Neural progenitor cell (in vitro differentiated cells): ENCODE data around the gene IFITM5. TPM values are rescaled to one million over a fixed set of nuclear protein-coding genes. Genes with fewer than 3 reads are reported as not detected.

Experiments used
- DNase-seq: peaks from one replicate; pipeline ENCODE4 v3.0.0-alpha.2; 2016; ENCODE audit warnings: low spot score
- H2AFZ ChIP-seq: fragments of 200-600 bp; sonication (generic); replicated peaks from 2 replicates; pipeline ENCODE4 v1.6.1; 2016; ENCODE audit warnings: antibody characterized with exemption
- H3F3A ChIP-seq: fragments of 200-600 bp; sonication (generic); 2 replicates; pipeline ENCODE4 v1.6.1; 2016; ENCODE audit warnings: antibody characterized with exemption, low read depth
- H3K27ac ChIP-seq: fragments of 200-600 bp; sonication (generic); 2 replicates; pipeline ENCODE4 v1.5.1; 2016; ENCODE audit warnings: mild to moderate bottlenecking
- H3K27me3 ChIP-seq: fragments of 200-600 bp; sonication (generic); 2 replicates; pipeline ENCODE4 v1.6.1; 2016; ENCODE audit warnings: mild to moderate bottlenecking, moderate library complexity
- H3K36me3 ChIP-seq: fragments of 200-600 bp; sonication (generic); 2 replicates; pipeline ENCODE4 v1.5.1; 2016
- H3K4me1 ChIP-seq: fragments of 200-600 bp; sonication (generic); 2 replicates; pipeline ENCODE4 v1.6.1; 2016; ENCODE audit warnings: mixed run types
- H3K4me2 ChIP-seq: fragments of 200-600 bp; sonication (generic); 2 replicates; pipeline ENCODE4 v1.6.1; 2016
- H3K4me3 ChIP-seq: fragments of 200-600 bp; sonication (generic); 2 replicates; pipeline ENCODE4 v1.5.1; 2016
- H3K79me2 ChIP-seq: fragments of 200-600 bp; sonication (generic); 2 replicates; pipeline ENCODE4 v1.6.1; 2016; ENCODE audit warnings: low read depth
- H3K9ac ChIP-seq: fragments of 200-600 bp; sonication (generic); 2 replicates; pipeline ENCODE4 v1.6.1; 2016
- H3K9me3 ChIP-seq: fragments of 200-600 bp; sonication (generic); 2 replicates; pipeline ENCODE4 v1.5.1; 2016; ENCODE audit warnings: low read depth
- H4K20me1 ChIP-seq: fragments of 200-600 bp; sonication (generic); 2 replicates; pipeline ENCODE4 v1.6.1; 2016; ENCODE audit warnings: low read depth
- H3K27ac Mint-ChIP-seq: 3 replicates; pipeline ENCODE4 v1.8.0; 2021; ENCODE audit warnings: mixed read lengths
- H3K27me3 Mint-ChIP-seq: 2 replicates; pipeline ENCODE4 v1.8.0; 2022; ENCODE audit warnings: low read depth, mild to moderate bottlenecking, inconsistent platforms, moderate library complexity, mixed read lengths; ENCODE audit not compliant: insufficient read depth
- H3K36me3 Mint-ChIP-seq: 3 replicates; pipeline ENCODE4 v1.8.0; 2021; ENCODE audit warnings: mixed read lengths
- H3K4me1 Mint-ChIP-seq: 3 replicates; pipeline ENCODE4 v1.8.0; 2021; ENCODE audit warnings: mixed read lengths
- H3K4me3 Mint-ChIP-seq: 3 replicates; pipeline ENCODE4 v1.8.0; 2021; ENCODE audit warnings: mild to moderate bottlenecking, moderate library complexity, mixed read lengths
- H3K9me3 Mint-ChIP-seq: 3 replicates; pipeline ENCODE4 v1.8.0; 2020; ENCODE audit warnings: mixed read lengths
- EZH2 ChIP-seq: fragments of 200-600 bp; sonication (generic); IDR thresholded peaks from 2 replicates; pipeline ENCODE4 v1.6.1; 2017; ENCODE audit warnings: antibody characterized with exemption, mild to moderate bottlenecking, moderate library complexity
- small RNA-seq: library from RNA; depleted of rRNA; stranded (forward); fragments of <200 nt; gene quantifications from one replicate; pipeline ENCODE3, GENCODE V24; 2015
- total RNA-seq: library from RNA; depleted of rRNA; stranded (reverse); fragments of >200 nt; gene quantifications from 2 replicates; pipeline ENCODE4 v1.2.3, GENCODE V29; 2015; ENCODE audit warnings: low replicate concordance

IFITM5 gene
- total RNA-seq, 1 donor from 2014 or later = not detected

DNA sequence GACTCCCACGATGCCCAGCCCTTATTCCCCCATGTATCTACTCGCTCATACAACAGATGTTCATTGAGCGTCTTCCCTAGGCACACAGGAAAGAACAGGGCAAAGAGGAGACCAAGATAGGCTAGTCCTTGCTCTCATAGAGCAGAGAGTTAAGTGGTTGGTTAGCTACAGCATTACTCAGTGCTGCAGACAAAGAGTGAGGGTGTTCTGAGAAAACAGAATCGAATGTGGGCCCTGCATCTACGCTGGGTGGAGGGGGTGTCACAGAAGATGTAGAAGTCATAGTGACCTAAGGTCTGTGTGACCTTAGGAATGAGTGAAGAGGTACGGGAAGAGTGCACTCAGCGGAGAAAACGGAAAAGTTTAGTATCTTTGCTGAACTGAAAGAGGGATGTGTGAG lies 50.3 kb downstream of the IFITM5 start:
- Histone ChIP-seq H3K27ac (no peak overlapping the region), H3K4me1 (no peaks in the 10 kb centered on the region), H3K27me3 (no peaks in the 10 kb centered on the region), H3K36me3 (no peaks in the 10 kb centered on the region), H3K9ac (no peak overlapping the region), H3F3A (peaks cover 10% of the 10 kb centered on the region), H3K4me3 (no peak overlapping the region), H4K20me1 (no peaks in the 10 kb centered on the region), H2AFZ (no peak overlapping the region), H3K4me2 (no peak overlapping the region), H3K79me2 (no peaks in the 10 kb centered on the region), H3K9me3 (no peaks in the 10 kb centered on the region)
- Mint-ChIP-seq H3K27me3 (peaks cover 2% of the 10 kb centered on the region), H3K4me3 (no peak overlapping the region), H3K9me3 (no peaks in the 10 kb centered on the region), H3K36me3 (peaks cover 40% of the 10 kb centered on the region), H3K4me1 (no peaks in the 10 kb centered on the region), H3K27ac (no peak overlapping the region)
- no peak for DNase-seq
- TF ChIP-seq EZH2 = no peak

Small RNA genes lying within 50 kb of the gene (small RNA-seq; reads per million reads assigned to genes)
- not detected for gene AC136475.6

Other genes starting within 250 kb of the IFITM5 start
- gene SCGB1C1, start 106.4 kb downstream of the IFITM5 start, total RNA-seq = not detected in 2 replicates
- gene BET1L, start 92.1 kb downstream of the IFITM5 start, total RNA-seq = 13.1 and 16.8 TPM in 2 replicates
- gene RIC8A, start 91.8 kb downstream of the IFITM5 start, total RNA-seq = 45.0 and 67.2 TPM in 2 replicates
- 22.4 and 22.6 TPM in 2 replicates for gene SIRT3, start 63.2 kb downstream of the IFITM5 start, total RNA-seq
- 90.6 and 106 TPM in 2 replicates for gene PSMD13, start 62.5 kb downstream of the IFITM5 start, total RNA-seq
- not detected in 2 replicates for gene NLRP6, start 21.1 kb downstream of the IFITM5 start, total RNA-seq
- gene PGGHG, start 10.4 kb downstream of the IFITM5 start, total RNA-seq = 20.5 and 44.4 TPM in 2 replicates
- 10.5 and 63.9 TPM in 2 replicates for gene IFITM2, start 8.3 kb upstream of the IFITM5 start, total RNA-seq
- gene IFITM1, start 14.5 kb upstream of the IFITM5 start, total RNA-seq = 13.3 and 48.6 TPM in 2 replicates
- 19.8 and 61.7 TPM in 2 replicates for gene IFITM3, start 21.3 kb upstream of the IFITM5 start, total RNA-seq
- 16.4 and 110 TPM in 2 replicates for gene B4GALNT4, start 70.0 kb upstream of the IFITM5 start, total RNA-seq
- gene PKP3, start 94.7 kb upstream of the IFITM5 start, total RNA-seq = 6.5 and 8.5 TPM in 2 replicates
- 5.4 and 8.4 TPM in 2 replicates for gene SIGIRR, start 115.5 kb upstream of the IFITM5 start, total RNA-seq
- gene ANO9, start 142.5 kb upstream of the IFITM5 start, total RNA-seq = 1.3 and 4.7 TPM in 2 replicates
- 24.7 and 44.2 TPM in 2 replicates for gene PTDSS2, start 150.8 kb upstream of the IFITM5 start, total RNA-seq
- gene RNH1, start 207.7 kb upstream of the IFITM5 start, total RNA-seq = 10.5 and 44.8 TPM in 2 replicates
- 21.2 and 32.3 TPM in 2 replicates for gene HRAS, start 236.1 kb upstream of the IFITM5 start, total RNA-seq
- 0.45 and 1.4 TPM in 2 replicates for gene LRRC56, start 238.0 kb upstream of the IFITM5 start, total RNA-seq